GM12873 (cell line): ENCODE measurements around the gene FAM193A.

Source experiments
- TF ChIP-seq, protein P1 (sequence below): IDR thresholded peaks from 2 replicates; pipeline ENCODE4 v1.5.1; 2012; ENCODE audit warnings: low read depth, mild to moderate bottlenecking, moderate library complexity, low read length, control low read depth; ENCODE audit not compliant: insufficient read depth; ENCODE audit errors: missing control alignments

The FAM193A gene

DNA sequence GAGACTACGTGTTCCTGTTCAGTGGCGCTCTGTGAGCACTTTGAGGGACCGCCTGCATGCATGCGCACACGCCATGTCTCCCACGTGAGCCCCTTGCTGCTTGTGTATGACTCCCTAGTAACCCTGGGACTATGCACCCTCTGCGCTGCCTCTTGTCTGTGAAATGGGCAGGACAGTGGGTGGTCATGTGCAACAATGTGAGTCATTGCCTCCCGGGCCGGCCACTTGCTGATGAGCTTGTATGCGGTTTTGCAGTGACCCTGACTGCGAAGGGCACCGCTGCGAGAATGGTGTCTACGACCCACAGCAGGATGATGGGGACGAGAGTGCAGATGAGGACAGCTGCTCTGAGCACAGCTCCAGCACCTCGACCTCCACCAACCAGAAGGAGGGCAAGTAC is 158.2 kb downstream of the FAM193A start:
- TF ChIP-seq, protein P1, sequence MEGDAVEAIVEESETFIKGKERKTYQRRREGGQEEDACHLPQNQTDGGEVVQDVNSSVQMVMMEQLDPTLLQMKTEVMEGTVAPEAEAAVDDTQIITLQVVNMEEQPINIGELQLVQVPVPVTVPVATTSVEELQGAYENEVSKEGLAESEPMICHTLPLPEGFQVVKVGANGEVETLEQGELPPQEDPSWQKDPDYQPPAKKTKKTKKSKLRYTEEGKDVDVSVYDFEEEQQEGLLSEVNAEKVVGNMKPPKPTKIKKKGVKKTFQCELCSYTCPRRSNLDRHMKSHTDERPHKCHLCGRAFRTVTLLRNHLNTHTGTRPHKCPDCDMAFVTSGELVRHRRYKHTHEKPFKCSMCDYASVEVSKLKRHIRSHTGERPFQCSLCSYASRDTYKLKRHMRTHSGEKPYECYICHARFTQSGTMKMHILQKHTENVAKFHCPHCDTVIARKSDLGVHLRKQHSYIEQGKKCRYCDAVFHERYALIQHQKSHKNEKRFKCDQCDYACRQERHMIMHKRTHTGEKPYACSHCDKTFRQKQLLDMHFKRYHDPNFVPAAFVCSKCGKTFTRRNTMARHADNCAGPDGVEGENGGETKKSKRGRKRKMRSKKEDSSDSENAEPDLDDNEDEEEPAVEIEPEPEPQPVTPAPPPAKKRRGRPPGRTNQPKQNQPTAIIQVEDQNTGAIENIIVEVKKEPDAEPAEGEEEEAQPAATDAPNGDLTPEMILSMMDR: no peak

DNA sequence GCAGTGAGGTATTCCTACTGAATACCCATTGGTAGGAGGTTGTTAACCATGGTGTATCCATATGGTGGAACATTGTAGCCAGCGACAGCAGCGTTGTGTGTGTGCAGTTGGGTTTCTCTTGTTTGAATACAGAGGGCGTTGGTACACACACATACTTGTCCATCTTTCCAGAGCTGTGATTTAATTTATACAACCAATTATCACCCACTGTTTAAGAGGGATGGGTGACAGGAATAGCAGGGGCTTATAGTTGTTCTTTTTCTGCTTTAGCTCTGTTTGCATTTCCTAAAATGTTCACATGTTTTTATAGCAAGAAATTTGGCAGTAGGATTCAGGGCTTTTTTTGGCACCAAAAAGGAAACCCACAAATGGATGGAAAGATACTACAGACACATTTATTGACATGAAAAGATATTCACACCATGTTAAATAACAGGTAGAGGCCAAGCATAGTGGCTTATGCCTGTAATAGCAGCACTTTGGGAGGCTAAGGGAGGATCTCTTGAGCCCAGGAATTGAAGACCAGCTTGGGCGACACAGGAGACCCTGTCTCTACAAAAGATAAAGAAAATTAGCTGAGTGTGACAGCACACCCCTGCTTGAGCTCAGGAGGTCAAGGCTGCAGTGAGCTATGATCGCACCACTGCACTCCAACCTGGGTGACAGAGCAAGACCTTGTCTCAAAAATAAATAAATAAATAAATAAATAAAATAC is 159.1 kb downstream of the FAM193A start:
- TF ChIP-seq, protein P1: no peak

DNA sequence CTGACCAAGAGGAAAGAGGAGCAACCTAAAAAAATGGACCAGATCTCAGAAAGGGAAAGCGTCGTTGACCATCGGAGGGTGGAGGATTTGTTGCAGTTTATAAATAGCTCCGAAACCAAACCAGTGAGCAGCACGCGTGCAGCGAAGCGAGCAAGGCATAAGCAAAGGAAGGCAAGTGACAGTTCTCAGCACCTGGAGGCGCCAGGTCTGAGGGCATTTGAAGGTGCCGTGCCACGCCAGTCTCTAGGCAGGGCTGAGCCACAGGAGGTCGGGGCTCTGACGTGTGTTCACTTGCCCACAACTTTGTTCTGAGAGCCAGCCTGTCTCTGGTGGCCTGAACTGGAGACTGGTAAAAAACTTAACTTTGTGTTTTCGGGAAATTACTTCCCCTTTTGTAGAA is 160.0 kb downstream of the FAM193A start:
- TF ChIP-seq, protein P1: peak; percentile 26

DNA sequence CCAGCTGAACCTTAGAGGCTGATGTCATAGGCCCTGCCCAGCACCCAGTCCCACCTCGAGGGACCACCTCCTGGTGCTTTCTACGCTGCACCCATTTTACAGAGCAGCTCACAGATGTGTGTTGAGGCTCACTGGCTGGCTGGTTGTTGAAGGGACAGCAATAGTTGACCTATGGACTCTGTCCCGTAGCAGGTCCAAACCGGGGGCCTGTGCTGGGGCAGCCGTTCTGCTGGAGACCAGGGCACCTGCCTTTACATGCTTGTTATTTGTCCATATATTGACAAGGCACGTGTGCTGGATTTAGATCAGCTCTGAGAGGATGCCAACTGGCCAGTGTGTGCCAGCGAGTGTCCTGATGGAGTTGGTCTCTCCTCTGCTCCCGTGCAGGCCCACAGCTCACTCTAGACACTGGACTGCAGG is 161.6 kb downstream of the FAM193A start:
- TF ChIP-seq, protein P1: no peak

DNA sequence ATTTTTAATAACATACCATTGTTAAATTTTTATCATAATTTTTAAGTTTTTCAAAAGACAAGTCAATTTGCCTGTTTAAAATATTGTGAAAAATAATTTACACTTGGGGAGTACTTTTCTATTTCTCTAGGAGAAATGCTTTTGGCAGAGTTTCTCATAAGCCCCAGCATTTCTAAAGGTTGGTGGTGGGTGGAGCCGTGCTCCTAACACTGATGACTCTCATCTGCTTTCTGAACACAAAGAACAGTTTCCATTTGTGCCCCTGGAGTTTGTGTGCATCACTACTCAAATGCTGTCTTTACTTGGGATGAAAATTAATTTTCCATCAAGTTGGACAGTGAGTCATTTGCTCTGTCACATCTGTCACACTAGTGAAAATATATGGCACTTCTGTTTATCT is 162.1 kb downstream of the FAM193A start:
- TF ChIP-seq, protein P1: no peak

DNA sequence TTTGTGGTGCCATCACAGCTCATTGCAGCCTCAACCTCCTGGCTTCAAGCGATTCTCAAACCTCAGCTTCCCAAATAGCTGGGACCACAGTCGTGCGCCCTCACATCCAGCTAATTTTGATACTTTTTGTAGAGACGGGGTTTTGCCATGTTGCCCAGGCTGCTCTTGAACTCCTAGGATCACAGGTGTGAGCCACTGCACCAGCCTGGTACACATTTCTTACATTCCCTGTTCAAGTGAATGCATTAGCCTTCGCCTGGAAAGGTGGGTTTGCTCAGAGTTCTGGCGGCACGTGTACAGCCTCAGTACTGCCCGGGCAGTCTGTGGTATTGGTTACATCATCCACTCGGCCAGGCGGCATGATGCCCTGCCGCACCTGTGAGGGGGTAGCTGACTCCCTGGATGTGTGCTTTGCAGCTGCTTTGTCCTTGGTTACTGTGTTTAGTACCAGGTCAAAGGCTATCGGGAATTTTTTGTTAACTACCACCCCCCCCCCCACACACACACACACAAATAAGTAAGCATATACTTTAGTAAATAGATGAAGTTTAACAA is 162.6 kb downstream of the FAM193A start:
- TF ChIP-seq, protein P1: no peak

DNA sequence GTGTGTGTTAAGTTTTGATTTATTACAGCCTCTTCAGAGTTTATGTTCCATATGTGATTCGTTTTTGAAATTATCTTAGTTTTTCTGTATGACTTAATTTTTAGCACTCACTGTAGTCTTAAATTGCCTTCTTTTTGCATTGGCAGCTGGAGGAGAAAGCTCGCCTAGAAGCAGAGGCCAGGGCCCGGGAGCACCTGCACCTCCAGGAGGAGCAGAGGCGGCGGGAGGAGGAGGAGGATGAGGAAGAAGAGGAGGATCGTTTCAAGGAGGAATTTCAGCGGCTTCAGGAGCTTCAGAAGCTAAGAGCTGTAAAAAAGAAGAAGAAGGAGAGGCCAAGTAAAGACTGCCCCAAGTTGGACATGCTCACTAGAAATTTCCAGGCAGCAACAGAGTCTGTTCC is 163.1 kb downstream of the FAM193A start:
- TF ChIP-seq, protein P1: no peak
